ACHN (cell line): ENCODE results near the gene TGFBRAP1.

Experiments used
- DNase-seq: peaks from one replicate; pipeline ENCODE4 v3.0.0-alpha.2; 2015
- in situ Hi-C: cut with HindIII; loops from 2 replicates; pipeline ENCODE4 v1.10.0; 2017; ENCODE audit warnings: low sequenced_read_pairs, low pct_ligation_motif_present, low pct_unique_long_range_greater_than_20kb

TGFBRAP1 gene

GRCh38 chr2:105329561-105330495, at the start of gene TGFBRAP1:
TGFBRAP1 (minus strand) TSS chr2:105329735; CDS start chr2:105308301, 21,434 bp downstream.
- in situ Hi-C loops, result no loop called here
- peak; percentile 66 for DNase-seq

- in situ Hi-C loops, result no loop called here
- no peak for DNase-seq
Observed at GRCh38 chr2:105378921-105379383, 49.4 kb upstream of the TGFBRAP1 start.

- in situ Hi-C loops, result no loop called here
- DNase-seq, result no peak
Observed at GRCh38 chr2:105378276-105378840, 48.8 kb upstream of the TGFBRAP1 start.

- DNase-seq, result no peak
- in situ Hi-C loops, result no loop called here
Observed at GRCh38 chr2:105377871-105378270, 48.3 kb upstream of the TGFBRAP1 start.

- DNase-seq, result no peak
- in situ Hi-C loops, result no loop called here
Observed at GRCh38 chr2:105376789-105377240, 47.3 kb upstream of the TGFBRAP1 start.

- DNase-seq, result no peak
Observed at GRCh38 chr2:105376010-105376409, 46.5 kb upstream of the TGFBRAP1 start.

GRCh38 chr2:105375001-105375561, 45.5 kb upstream of the TGFBRAP1 start:
- in situ Hi-C loops, result no loop called here
- DNase-seq, result no peak

More at GRCh38 chr2:105376010-105376409, 46.5 kb upstream of the TGFBRAP1 start:
- in situ Hi-C loops, result no loop called here

GRCh38 chr2:105373895-105374401, 44.4 kb upstream of the TGFBRAP1 start:
- in situ Hi-C loops, result no loop called here
- no peak for DNase-seq

GRCh38 chr2:105373344-105373781, 43.8 kb upstream of the TGFBRAP1 start:
- in situ Hi-C loops, result no loop called here
- no peak for DNase-seq

- in situ Hi-C loops, result no loop called here
Observed at GRCh38 chr2:105371810-105372209, 42.3 kb upstream of the TGFBRAP1 start.

GRCh38 chr2:105371156-105371555, 41.6 kb upstream of the TGFBRAP1 start:
- DNase-seq, result no peak
- in situ Hi-C loops, result no loop called here

More at GRCh38 chr2:105371810-105372209, 42.3 kb upstream of the TGFBRAP1 start:
- DNase-seq, result no peak

GRCh38 chr2:105369777-105370690, 40.5 kb upstream of the TGFBRAP1 start:
- peak; percentile 61 for DNase-seq
- in situ Hi-C loops, result no loop called here

GRCh38 chr2:105368759-105369408, 39.3 kb upstream of the TGFBRAP1 start:
- in situ Hi-C loops, result no loop called here
- DNase-seq, result no peak

GRCh38 chr2:105365206-105365605, 35.7 kb upstream of the TGFBRAP1 start:
- in situ Hi-C loops, result no loop called here
- no peak for DNase-seq

GRCh38 chr2:105364436-105365139, 35.1 kb upstream of the TGFBRAP1 start:
- in situ Hi-C loops, result no loop called here
- no peak for DNase-seq

- in situ Hi-C loops, result no loop called here
- no peak for DNase-seq
Observed at GRCh38 chr2:105362862-105363591, 33.5 kb upstream of the TGFBRAP1 start.
